ENCODE data around the gene CPNE6.

CPNE6 gene

DNA sequence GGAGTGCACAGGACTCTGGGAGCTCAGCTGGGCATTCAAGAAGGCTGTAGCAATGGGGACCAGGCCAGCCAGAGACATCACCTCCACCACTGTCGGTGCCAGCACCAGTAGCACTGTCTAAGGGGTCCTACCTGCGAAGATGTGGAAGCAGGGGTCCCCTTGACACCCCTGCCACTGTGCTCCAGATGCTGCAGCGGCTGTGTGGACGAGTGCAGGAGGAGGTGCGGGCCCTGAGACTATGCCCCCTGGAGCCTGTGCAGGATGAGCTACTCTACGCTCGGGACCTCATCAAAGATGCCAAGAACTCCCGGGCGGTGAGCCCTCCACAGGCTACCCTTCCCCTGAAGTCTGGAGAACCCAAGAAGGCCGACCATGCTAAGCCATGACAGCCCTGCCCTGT is 10.9 kb upstream of the CPNE6 start:
- Histone ChIP-seq H3K9ac (ENCODE audit: low read length) (no peak overlapping the region), H3F3A (ENCODE audit: insufficient read depth, low read length) (no peaks in the 10 kb centered on the region), H3K27me3 (replicated peaks; ENCODE audit: insufficient read depth, low read length) (no peaks in the 10 kb centered on the region), H3K27ac (ENCODE audit: low read length) (no peak overlapping the region), H3K4me3 (ENCODE audit: low read length) (no peak overlapping the region), H3K4me2 (ENCODE audit: low read depth, low read length) (no peak overlapping the region), H3K4me1 (ENCODE audit: low read length) (no peaks in the 10 kb centered on the region), H3K9me3 (replicated peaks; ENCODE audit: insufficient read depth, low read length) (no peaks in the 10 kb centered on the region), H2AFZ (ENCODE audit: low read length) (no peak overlapping the region), H3K79me2 (ENCODE audit: low read length) (no peaks in the 10 kb centered on the region), H3K36me3 (replicated peaks; ENCODE audit: insufficient read depth, low read length) (no peaks in the 10 kb centered on the region), H3K9me2 (replicated peaks; ENCODE audit: insufficient read depth, low read length) (no peaks in the 10 kb centered on the region), H4K20me1 (ENCODE audit: insufficient read depth, low read length) (no peaks in the 10 kb centered on the region)
- TF ChIP-seq EZH2 (optimal IDR thresholded peaks at IDR 0.05; ENCODE audit: low read depth, low read length) (no peak), EZH2phosphoT487 (IDR thresholded peaks at IDR 0.05; ENCODE audit: low read length) (no peak)
- TF ChIP-seq, protein P1, sequence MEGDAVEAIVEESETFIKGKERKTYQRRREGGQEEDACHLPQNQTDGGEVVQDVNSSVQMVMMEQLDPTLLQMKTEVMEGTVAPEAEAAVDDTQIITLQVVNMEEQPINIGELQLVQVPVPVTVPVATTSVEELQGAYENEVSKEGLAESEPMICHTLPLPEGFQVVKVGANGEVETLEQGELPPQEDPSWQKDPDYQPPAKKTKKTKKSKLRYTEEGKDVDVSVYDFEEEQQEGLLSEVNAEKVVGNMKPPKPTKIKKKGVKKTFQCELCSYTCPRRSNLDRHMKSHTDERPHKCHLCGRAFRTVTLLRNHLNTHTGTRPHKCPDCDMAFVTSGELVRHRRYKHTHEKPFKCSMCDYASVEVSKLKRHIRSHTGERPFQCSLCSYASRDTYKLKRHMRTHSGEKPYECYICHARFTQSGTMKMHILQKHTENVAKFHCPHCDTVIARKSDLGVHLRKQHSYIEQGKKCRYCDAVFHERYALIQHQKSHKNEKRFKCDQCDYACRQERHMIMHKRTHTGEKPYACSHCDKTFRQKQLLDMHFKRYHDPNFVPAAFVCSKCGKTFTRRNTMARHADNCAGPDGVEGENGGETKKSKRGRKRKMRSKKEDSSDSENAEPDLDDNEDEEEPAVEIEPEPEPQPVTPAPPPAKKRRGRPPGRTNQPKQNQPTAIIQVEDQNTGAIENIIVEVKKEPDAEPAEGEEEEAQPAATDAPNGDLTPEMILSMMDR (IDR thresholded peaks at IDR 0.05; ENCODE audit: low read length): no peak
- no peak for DNase-seq

DNA sequence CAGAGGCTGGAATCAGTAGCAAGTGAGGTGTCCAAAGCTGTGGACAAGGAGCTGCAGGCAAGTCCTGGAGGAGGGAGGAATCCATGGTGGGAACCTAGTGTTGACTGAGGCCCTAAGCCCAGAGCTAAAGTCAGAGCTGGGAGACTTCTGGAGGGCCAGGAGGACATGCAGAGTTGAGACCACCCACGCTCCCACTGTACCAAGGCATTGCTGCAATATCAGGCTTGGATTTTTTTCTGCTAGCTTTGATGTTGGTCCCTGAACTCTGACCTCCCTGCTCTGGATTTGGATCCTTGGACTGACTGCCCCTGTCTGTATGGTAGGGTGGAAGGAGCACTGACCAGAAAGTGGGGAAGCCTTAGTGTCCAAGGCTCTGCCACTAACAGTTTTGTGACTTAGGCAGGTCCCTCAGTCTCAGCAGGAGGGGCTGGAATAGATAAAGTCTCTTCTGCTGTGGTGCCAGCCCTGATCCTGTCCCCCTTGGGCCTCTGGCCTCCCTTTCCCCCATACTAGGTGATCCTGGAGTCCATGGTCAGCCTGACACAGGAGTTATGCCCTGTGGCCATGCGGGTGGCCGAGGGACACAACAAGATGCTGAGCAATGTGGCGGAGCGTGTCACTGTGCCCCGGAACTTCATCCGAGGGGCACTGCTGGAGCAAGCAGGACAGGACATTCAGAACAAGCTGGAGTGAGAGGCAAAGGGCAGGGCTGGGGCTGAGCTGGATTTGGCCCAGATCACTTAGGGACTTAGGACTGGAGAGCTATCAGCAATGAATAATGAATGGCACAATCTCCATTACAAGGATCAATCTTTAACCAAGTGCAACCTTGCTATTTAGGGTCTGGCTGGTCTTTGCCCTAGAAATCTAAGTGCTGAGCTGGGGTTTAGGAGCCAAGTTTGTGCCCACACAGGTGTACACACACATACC is 10.1 kb upstream of the CPNE6 start:
- no peak for TF ChIP-seq EZH2phosphoT487 (IDR thresholded peaks at IDR 0.05; ENCODE audit: low read length)
- TF ChIP-seq EZH2 (optimal IDR thresholded peaks at IDR 0.05; ENCODE audit: low read depth, low read length): no peak
- TF ChIP-seq, protein P1 (IDR thresholded peaks at IDR 0.05; ENCODE audit: low read length): no peak
- no peak for DNase-seq
- H3K9me2 ChIP-seq (replicated peaks; ENCODE audit: insufficient read depth, low read length): no peaks in the 10 kb centered on the region

DNA sequence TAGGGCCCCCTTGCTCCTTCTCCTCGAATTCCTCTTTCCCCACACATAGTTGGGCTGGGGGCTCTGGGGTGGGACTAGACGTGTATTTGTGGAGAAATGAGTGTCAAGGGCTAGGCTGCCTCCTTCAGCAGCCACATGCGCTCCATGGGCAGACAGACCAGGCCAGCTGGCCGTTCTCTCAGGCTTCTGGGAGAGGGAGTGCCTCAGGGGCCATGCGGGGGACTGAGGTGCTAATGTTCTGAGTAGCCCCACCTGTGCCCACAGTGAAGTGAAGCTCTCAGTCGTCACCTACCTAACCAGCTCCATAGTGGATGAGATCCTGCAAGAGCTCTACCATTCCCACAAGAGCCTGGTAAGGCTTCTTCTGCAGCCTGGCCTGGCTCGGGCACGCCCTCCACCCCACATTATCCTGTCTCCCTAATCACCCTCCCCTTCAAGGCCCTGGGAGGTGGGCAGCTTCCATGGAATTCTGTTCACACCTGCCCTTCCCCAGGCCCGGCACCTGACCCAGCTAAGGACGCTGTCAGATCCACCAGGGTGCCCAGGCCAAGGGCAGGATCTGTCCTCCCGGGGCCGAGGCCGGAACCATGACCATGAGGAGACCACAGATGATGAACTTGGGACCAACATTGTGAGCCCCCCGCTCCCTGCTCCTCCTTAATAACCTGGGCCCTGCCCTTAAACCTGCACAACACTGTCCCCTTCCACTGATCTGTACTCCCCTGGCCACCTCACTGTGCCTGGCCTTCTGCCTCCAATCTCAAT is 9.0 kb upstream of the CPNE6 start:
- H3K79me2 ChIP-seq (ENCODE audit: low read length): no peaks in the 10 kb centered on the region
- H3K27ac ChIP-seq (ENCODE audit: low read length): no peak overlapping the region
- H2AFZ ChIP-seq (ENCODE audit: low read length): no peak overlapping the region
- no peaks in the 10 kb centered on the region for H3F3A ChIP-seq (ENCODE audit: insufficient read depth, low read length)
- DNase-seq: no peak
- H3K9me3 ChIP-seq (replicated peaks; ENCODE audit: insufficient read depth, low read length): no peaks in the 10 kb centered on the region
- H3K4me1 ChIP-seq (ENCODE audit: low read length): no peaks in the 10 kb centered on the region
- no peaks in the 10 kb centered on the region for H3K36me3 ChIP-seq (replicated peaks; ENCODE audit: insufficient read depth, low read length)
- no peaks in the 10 kb centered on the region for H3K9me2 ChIP-seq (replicated peaks; ENCODE audit: insufficient read depth, low read length)
- H3K4me2 ChIP-seq (ENCODE audit: low read depth, low read length): no peak overlapping the region
- H3K9ac ChIP-seq (ENCODE audit: low read length): no peak overlapping the region
- TF ChIP-seq, protein P1 (IDR thresholded peaks at IDR 0.05; ENCODE audit: low read length): no peak
- no peak for TF ChIP-seq EZH2 (optimal IDR thresholded peaks at IDR 0.05; ENCODE audit: low read depth, low read length)
- TF ChIP-seq EZH2phosphoT487 (IDR thresholded peaks at IDR 0.05; ENCODE audit: low read length): no peak
- H3K27me3 ChIP-seq (replicated peaks; ENCODE audit: insufficient read depth, low read length): no peaks in the 10 kb centered on the region
- H3K4me3 ChIP-seq (ENCODE audit: low read length): no peak overlapping the region
- H4K20me1 ChIP-seq (ENCODE audit: insufficient read depth, low read length): no peaks in the 10 kb centered on the region

More for the DNA sequence above, 10.1 kb upstream of the CPNE6 start:
- Histone ChIP-seq H3K4me3 (ENCODE audit: low read length) (no peak overlapping the region), H3K4me1 (ENCODE audit: low read length) (no peaks in the 10 kb centered on the region), H3K27me3 (replicated peaks; ENCODE audit: insufficient read depth, low read length) (no peaks in the 10 kb centered on the region), H3K27ac (ENCODE audit: low read length) (no peak overlapping the region), H2AFZ (ENCODE audit: low read length) (no peak overlapping the region), H3K79me2 (ENCODE audit: low read length) (no peaks in the 10 kb centered on the region), H3K9me3 (replicated peaks; ENCODE audit: insufficient read depth, low read length) (no peaks in the 10 kb centered on the region), H3K9ac (ENCODE audit: low read length) (no peak overlapping the region), H3F3A (ENCODE audit: insufficient read depth, low read length) (no peaks in the 10 kb centered on the region), H3K4me2 (ENCODE audit: low read depth, low read length) (no peak overlapping the region), H4K20me1 (ENCODE audit: insufficient read depth, low read length) (no peaks in the 10 kb centered on the region), H3K36me3 (replicated peaks; ENCODE audit: insufficient read depth, low read length) (no peaks in the 10 kb centered on the region)
